Measurements from ENCODE around the gene LY6G6F. TPM values are rescaled to one million over a fixed set of nuclear protein-coding genes. Genes with fewer than 3 reads are reported as not detected.
A peak's percentile ranks its signal among the peaks of the same experiment; 100 is the strongest.

Gene LY6G6F
- total and polyA plus RNA-seq, 5 donors = not detected

GRCh38 chr6:31727717-31728671 lies 21.3 kb downstream of the LY6G6F start:
- 69% methylated on average over 41 of the region's 41 CpGs for WGBS
- H3K9me3 ChIP-seq (ENCODE audit: control insufficient read depth, low read length) = no peaks in the 10 kb centered on the region
- intact Hi-C loops (cut with DNase I) = loop anchor here in 2 of 4 donors (2.0 to 10.0 kb wide), 4 partner anchors 46 to 107 kb away; partner anchors contain the start of genes CSNK2B (in 1 of the 2), HSPA1B (in 1 of the 2), LY6G5B (in 1 of the 2) and LY6G5C (in 1 of the 2)
- no peaks in the 10 kb centered on the region for H3K27me3 ChIP-seq (ENCODE audit: control insufficient read depth, insufficient read depth)
- peak overlapping the region; percentile 81 for H3K4me3 ChIP-seq (ENCODE audit: low read length)
- H3K4me1 ChIP-seq (ENCODE audit: control insufficient read depth, insufficient read depth, low read length) = no peaks in the 10 kb centered on the region
- ATAC-seq = no peak
- H3K27ac ChIP-seq (ENCODE audit: low read length) = peak overlapping the region; percentile 95
- DNase-seq = peak in 2 of 3 donors; percentile 71 to 74

GRCh38 chr6:31728767-31729514 lies 22.3 kb downstream of the LY6G6F start, which contains the start of gene DDAH2:
TSS of gene DDAH2 (minus strand) at chr6:31729299. CDS start at chr6:31729161, 138 bp downstream.
- no peaks in the 10 kb centered on the region for H3K4me1 ChIP-seq (ENCODE audit: control insufficient read depth, insufficient read depth, low read length)
- intact Hi-C loops (cut with DNase I) = loop anchor here in 2 of 4 donors (2.0 to 10.0 kb wide), 4 partner anchors 47 to 106 kb away; partner anchors contain the start of genes CSNK2B (in 1 of the 2), HSPA1B (in 1 of the 2), LY6G5B (in 1 of the 2) and LY6G5C (in 1 of the 2)
- H3K27me3 ChIP-seq (ENCODE audit: control insufficient read depth, insufficient read depth) = no peaks in the 10 kb centered on the region
- H3K27ac ChIP-seq (ENCODE audit: low read length) = peak within 1 kb of the TSS; percentile 95
- H3K4me3 ChIP-seq (ENCODE audit: low read length) = peak within 1 kb of the TSS; percentile 81
- 12% methylated on average over 36 of the region's 36 CpGs for WGBS
- H3K9me3 ChIP-seq (ENCODE audit: control insufficient read depth, low read length) = no peaks in the 10 kb centered on the region
- peak in 2 of 3 donors; percentile 67 to 82 for DNase-seq
- peak; percentile 36 to 53 for ATAC-seq

- H3K4me1 ChIP-seq (ENCODE audit: control insufficient read depth, insufficient read depth, low read length) = peaks cover 4% of the 10 kb centered on the region
- H3K27me3 ChIP-seq (ENCODE audit: control insufficient read depth, insufficient read depth) = no peaks in the 10 kb centered on the region
- ATAC-seq = peak; percentile 88 to 91
- DNase-seq = peak; percentile 93 to 97 (median 97)
- WGBS = under 1% methylated on average over 29 of the region's 29 CpGs
- no peaks in the 10 kb centered on the region for H3K9me3 ChIP-seq (ENCODE audit: control insufficient read depth, low read length)
- peak overlapping the region; percentile 81 for H3K4me3 ChIP-seq (ENCODE audit: low read length)
- intact Hi-C loops (cut with DNase I) = loop anchor here in 2 of 4 donors (2.0 to 10.0 kb wide), 4 partner anchors 47 to 105 kb away; partner anchors contain the start of genes CSNK2B (in 1 of the 2), HSPA1B (in 1 of the 2), LY6G5B (in 1 of the 2) and LY6G5C (in 1 of the 2)
- H3K27ac ChIP-seq (ENCODE audit: low read length) = peak overlapping the region; percentile 95
Observed at GRCh38 chr6:31729515-31729978, 22.9 kb downstream of the LY6G6F start.

DNA sequence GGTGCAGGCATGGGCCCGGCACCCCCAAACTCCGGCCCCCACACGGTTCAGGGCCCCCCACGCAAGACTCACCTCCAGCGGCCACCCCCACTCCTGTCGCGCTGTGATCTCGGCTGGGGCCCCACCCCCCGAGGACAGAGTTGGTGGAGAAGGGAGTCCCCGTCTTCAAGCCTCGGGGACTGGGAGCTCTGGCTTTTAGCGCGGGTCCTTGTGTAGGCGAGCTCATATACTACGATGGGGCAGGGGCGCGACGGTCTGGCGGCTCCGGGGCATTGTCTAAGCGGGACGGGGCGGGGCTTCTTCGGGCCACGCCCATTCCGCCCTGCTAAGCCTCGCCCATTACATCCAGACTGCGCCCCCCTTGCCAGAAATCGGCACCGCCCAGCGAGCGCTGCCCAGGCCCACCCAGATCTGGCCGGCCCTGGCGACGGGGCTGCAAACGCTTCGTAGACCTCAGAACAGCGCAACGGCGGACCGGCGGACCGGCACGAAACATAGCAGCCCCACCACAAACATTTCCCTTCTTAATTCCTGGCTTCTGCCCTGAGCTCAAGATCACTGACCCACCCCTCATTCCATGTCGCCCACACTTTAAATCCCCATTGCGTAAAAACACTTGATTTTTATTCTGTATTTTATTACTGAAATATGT lies 23.4 kb downstream of the LY6G6F start:
- DNase-seq (peak; percentile 94 to 98 (median 98)), ATAC-seq (peak; percentile 90 to 92)
- Histone ChIP-seq H3K4me3 (ENCODE audit: low read length) (peak overlapping the region; percentile 81), H3K27ac (ENCODE audit: low read length) (peak overlapping the region; percentile 95), H3K4me1 (ENCODE audit: control insufficient read depth, insufficient read depth, low read length) (peaks cover 6% of the 10 kb centered on the region), H3K9me3 (ENCODE audit: control insufficient read depth, low read length) (no peaks in the 10 kb centered on the region), H3K27me3 (ENCODE audit: control insufficient read depth, insufficient read depth) (no peaks in the 10 kb centered on the region)
- intact Hi-C loops (cut with DNase I) = loop anchor here in 3 of 4 donors (2.0 to 10.0 kb wide), 4 partner anchors 48 to 105 kb away; partner anchors contain the start of genes CSNK2B (in 1 of the 3), HSPA1B (in 1 of the 3), LY6G5B (in 1 of the 3) and LY6G5C (in 1 of the 3)
- WGBS = 1% methylated on average over 46 of the region's 46 CpGs

- ATAC-seq = no peak
- intact Hi-C loops (cut with DNase I) = loop anchor here in 1 of 4 donors (10.0 kb wide), 1 partner anchor 104 kb away; no protein-coding TSS in a partner anchor
- no peaks in the 10 kb centered on the region for H3K27me3 ChIP-seq (ENCODE audit: control insufficient read depth, insufficient read depth)
- no peak for DNase-seq
- peaks cover 6% of the 10 kb centered on the region for H3K4me1 ChIP-seq (ENCODE audit: control insufficient read depth, insufficient read depth, low read length)
- peak overlapping the region; percentile 81 for H3K4me3 ChIP-seq (ENCODE audit: low read length)
- WGBS = 87% methylated on average over 11 of the region's 11 CpGs
- H3K27ac ChIP-seq (ENCODE audit: low read length) = peak overlapping the region; percentile 57
- H3K9me3 ChIP-seq (ENCODE audit: control insufficient read depth, low read length) = no peaks in the 10 kb centered on the region
Observed at GRCh38 chr6:31730631-31731086, 24.0 kb downstream of the LY6G6F start.

DNA sequence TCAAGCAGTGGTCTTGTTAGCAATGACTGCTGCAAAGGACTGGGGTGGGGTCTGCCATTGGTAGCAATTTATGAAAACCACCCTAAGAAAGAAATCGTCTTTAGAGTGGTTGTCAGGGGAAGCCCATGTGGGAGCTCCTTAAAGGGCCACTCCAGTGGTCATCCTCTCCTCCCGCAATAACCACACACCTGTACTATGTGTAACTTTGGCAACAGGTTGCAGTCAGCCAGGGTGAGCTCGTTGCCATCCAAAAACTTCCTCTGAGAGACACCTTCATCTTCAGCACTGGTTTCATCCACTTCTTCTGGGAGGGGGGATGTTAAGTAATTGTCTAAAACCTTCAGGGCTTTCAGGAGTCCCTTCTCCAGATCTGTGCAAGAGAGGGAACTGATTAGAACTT lies 25.4 kb downstream of the LY6G6F start:
- Histone ChIP-seq H3K4me3 (ENCODE audit: low read length) (no peak overlapping the region), H3K9me3 (ENCODE audit: control insufficient read depth, low read length) (no peaks in the 10 kb centered on the region), H3K4me1 (ENCODE audit: control insufficient read depth, insufficient read depth, low read length) (peaks cover 9% of the 10 kb centered on the region), H3K27ac (ENCODE audit: low read length) (no peak overlapping the region), H3K27me3 (ENCODE audit: control insufficient read depth, insufficient read depth) (no peaks in the 10 kb centered on the region)
- ATAC-seq (no peak), DNase-seq (no peak)
- 59% methylated on average over 3 of the region's 3 CpGs for WGBS
- intact Hi-C loops (cut with DNase I) = loop anchor here in 1 of 4 donors (10.0 kb wide), 1 partner anchor 103 kb away; no protein-coding TSS in a partner anchor

DNA sequence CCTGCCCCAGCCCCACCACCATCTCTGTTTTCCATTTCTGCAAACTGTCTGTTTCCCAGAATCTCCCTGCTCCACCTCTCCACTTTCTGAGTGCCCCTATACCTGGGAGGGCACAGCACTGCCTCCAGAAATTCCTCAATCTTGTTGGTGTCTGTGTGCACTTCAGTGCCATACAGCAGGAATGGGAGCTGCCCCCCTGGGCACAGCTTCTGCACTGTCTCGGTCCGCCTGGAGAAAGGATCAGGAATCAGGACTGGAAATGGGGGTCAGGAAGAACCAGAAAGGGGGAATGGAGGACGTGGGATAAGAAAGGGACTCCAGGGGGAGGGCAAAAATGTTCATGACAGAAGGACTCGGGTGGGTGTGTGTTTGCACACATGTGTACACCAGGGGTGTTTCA lies 27.1 kb downstream of the LY6G6F start:
- no peak for ATAC-seq
- H3K4me3 ChIP-seq (ENCODE audit: low read length) = no peak overlapping the region
- H3K9me3 ChIP-seq (ENCODE audit: control insufficient read depth, low read length) = no peaks in the 10 kb centered on the region
- intact Hi-C loops (cut with DNase I) = loop anchor here in 1 of 4 donors (10.0 kb wide), 1 partner anchor 101 kb away; no protein-coding TSS in a partner anchor
- 83% methylated on average over 4 of the region's 4 CpGs for WGBS
- no peaks in the 10 kb centered on the region for H3K27me3 ChIP-seq (ENCODE audit: control insufficient read depth, insufficient read depth)
- no peak for DNase-seq
- peaks cover 9% of the 10 kb centered on the region for H3K4me1 ChIP-seq (ENCODE audit: control insufficient read depth, insufficient read depth, low read length)
- H3K27ac ChIP-seq (ENCODE audit: low read length) = peak overlapping the region; percentile 49

DNA sequence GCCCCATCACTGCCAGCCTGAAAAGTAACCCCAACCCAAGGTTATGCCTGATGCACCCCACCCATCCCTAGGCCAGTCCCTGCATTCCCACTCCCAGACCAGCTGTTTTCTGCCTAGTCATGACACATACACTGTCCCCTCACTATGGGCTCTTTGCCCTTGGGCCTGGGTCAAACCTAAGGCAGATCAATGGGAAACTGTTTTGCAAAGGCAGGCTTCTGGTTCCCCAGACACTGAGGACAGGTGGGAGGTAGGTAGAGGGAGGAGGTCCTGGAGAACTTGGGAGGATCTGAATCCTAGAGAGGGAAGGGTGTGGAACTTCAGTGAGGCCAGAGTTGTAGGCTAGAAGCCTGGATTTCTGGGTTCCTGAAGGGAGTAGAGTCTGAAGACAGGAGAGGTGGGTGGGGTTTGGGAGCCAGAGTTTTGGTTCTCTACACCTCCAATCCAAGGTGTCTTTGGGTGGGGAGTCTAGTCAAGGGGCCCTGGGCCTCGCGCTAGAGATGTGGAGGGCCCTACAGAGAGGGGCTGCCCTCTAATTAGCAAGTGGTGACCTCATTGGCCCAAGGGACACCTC lies 27.7 kb downstream of the LY6G6F start:
- intact Hi-C loops (cut with DNase I) = loop anchor here in 1 of 4 donors (10.0 kb wide), 1 partner anchor 100 kb away; no protein-coding TSS in a partner anchor
- ATAC-seq (no peak), DNase-seq (peak in 1 of 3 donors; percentile 77)
- 9% methylated on average over 2 of the region's 2 CpGs for WGBS
- Histone ChIP-seq H3K4me1 (ENCODE audit: control insufficient read depth, insufficient read depth, low read length) (peaks cover 9% of the 10 kb centered on the region), H3K9me3 (ENCODE audit: control insufficient read depth, low read length) (no peaks in the 10 kb centered on the region), H3K27me3 (ENCODE audit: control insufficient read depth, insufficient read depth) (no peaks in the 10 kb centered on the region), H3K27ac (ENCODE audit: low read length) (peak overlapping the region; percentile 49), H3K4me3 (ENCODE audit: low read length) (peak overlapping the region; percentile 86)

GRCh38 chr6:31734821-31735406 lies 28.2 kb downstream of the LY6G6F start:
- Histone ChIP-seq H3K4me3 (ENCODE audit: low read length) (peak overlapping the region; percentile 86), H3K9me3 (ENCODE audit: control insufficient read depth, low read length) (no peaks in the 10 kb centered on the region), H3K27ac (ENCODE audit: low read length) (peak overlapping the region; percentile 49), H3K27me3 (ENCODE audit: control insufficient read depth, insufficient read depth) (no peaks in the 10 kb centered on the region), H3K4me1 (ENCODE audit: control insufficient read depth, insufficient read depth, low read length) (peaks cover 9% of the 10 kb centered on the region)
- under 1% methylated on average over 18 of the region's 18 CpGs for WGBS
- peak; percentile 61 to 69 (median 67) for DNase-seq
- ATAC-seq = peak; percentile 2 to 44
- intact Hi-C loops (cut with DNase I) = loop anchor here in 2 of 4 donors (5.0 to 10.0 kb wide), 2 partner anchors 37 to 100 kb away; no protein-coding TSS in a partner anchor
